Measurements from ENCODE around the gene SNAP29.
"Not testable (repeated sequence)": the region's sequence is repeated elsewhere in the genome, so short reads cannot be mapped to it uniquely, and the experiment has no call there.

Gene SNAP29

GRCh38 chr22:20836987-20837823 is 21.6 kb upstream of the SNAP29 start:
- DNase-seq = no peak

- not testable (repeated sequence) for DNase-seq
Measured at GRCh38 chr22:20839354-20839753, 19.5 kb upstream of the SNAP29 start.

GRCh38 chr22:20839837-20840645 is 18.8 kb upstream of the SNAP29 start:
- DNase-seq = no peak

GRCh38 chr22:20840646-20841371 is 18.0 kb upstream of the SNAP29 start:
- DNase-seq = no peak

GRCh38 chr22:20843501-20843900 is 15.3 kb upstream of the SNAP29 start:
- no peak for DNase-seq

- no peak for DNase-seq
Measured at GRCh38 chr22:20844055-20845037, 14.5 kb upstream of the SNAP29 start.

- no peak for DNase-seq
Measured at GRCh38 chr22:20847318-20847822, 11.4 kb upstream of the SNAP29 start.

- no peak for DNase-seq
Measured at GRCh38 chr22:20852076-20852475, 6.7 kb upstream of the SNAP29 start.

GRCh38 chr22:20852503-20852902 is 6.3 kb upstream of the SNAP29 start:
- no peak for DNase-seq

- DNase-seq = no peak
Measured at GRCh38 chr22:20853236-20853660, 5.6 kb upstream of the SNAP29 start.

- no peak for DNase-seq
Measured at GRCh38 chr22:20857247-20857643, 1.6 kb upstream of the SNAP29 start.

GRCh38 chr22:20857838-20858614 is 781 bp upstream of the SNAP29 start:
- DNase-seq = peak; percentile 75

- DNase-seq = no peak
Measured at GRCh38 chr22:20859615-20860014, 808 bp downstream of the SNAP29 start.

GRCh38 chr22:20862540-20862939 is 3.7 kb downstream of the SNAP29 start:
- no peak for DNase-seq

- no peak for DNase-seq
Measured at GRCh38 chr22:20863366-20863765, 4.6 kb downstream of the SNAP29 start.

GRCh38 chr22:20864186-20864908 is 5.5 kb downstream of the SNAP29 start:
- no peak for DNase-seq

GRCh38 chr22:20865331-20865730 is 6.5 kb downstream of the SNAP29 start:
- DNase-seq = no peak

- DNase-seq = no peak
Measured at GRCh38 chr22:20865875-20866445, 7.2 kb downstream of the SNAP29 start.

GRCh38 chr22:20866736-20867135 is 7.9 kb downstream of the SNAP29 start:
- no peak for DNase-seq
